Measurements from ENCODE around the gene MOSMO.

GRCh38 chr16:21982108-21982507, 25.8 kb upstream of the MOSMO start:
- TF ChIP-seq CTCF (conservative IDR thresholded peaks at IDR 0.05; ENCODE audit: low read length) (no peak; the same call in 1 of the 2 replicates), EZH2phosphoT487 (IDR thresholded peaks at IDR 0.05; ENCODE audit: borderline replicate concordance, low read depth, low read length) (no peak)

Data from OCI-LY7 (cell line).